Astrocyte (in vitro differentiated cells and primary cell): ENCODE results near the gene SQSTM1. TPM values are rescaled to one million over a fixed set of nuclear protein-coding genes. Genes with fewer than 3 reads are reported as not detected.
A peak's percentile ranks its signal among the peaks of the same experiment; 100 is the strongest.

Experiments
- DNase-seq: peaks from one replicate; pipeline ENCODE4 v3.0.0-alpha.2; 2010; ENCODE audit warnings: low read depth
- FAIRE-seq: peaks from 2 replicates; lab custom pipeline; 2011; peaks lifted over from hg19 to GRCh38; lab: Jason Lieb, UNC
- H2AFZ ChIP-seq: 2 replicates; pipeline ENCODE4 v1.6.0; 2012; ENCODE audit warnings: low read depth, low read length, inconsistent platforms
- H3K27ac ChIP-seq: 2 replicates; pipeline ENCODE4 v1.5.1; 2011; ENCODE audit warnings: low read depth, low read length, inconsistent platforms
- H3K27me3 ChIP-seq: 2 replicates; pipeline ENCODE4 v1.6.0; 2011; ENCODE audit warnings: low read length, inconsistent platforms; ENCODE audit not compliant: insufficient read depth
- H3K36me3 ChIP-seq: 2 replicates; pipeline ENCODE4 v1.5.1; 2011; ENCODE audit warnings: low read length, inconsistent platforms; ENCODE audit not compliant: insufficient read depth
- H3K4me1 ChIP-seq: 2 replicates; pipeline ENCODE4 v1.5.1; 2011; ENCODE audit warnings: low read length, inconsistent platforms; ENCODE audit not compliant: insufficient read depth
- H3K4me2 ChIP-seq: 2 replicates; pipeline ENCODE4 v1.6.0; 2012; ENCODE audit warnings: low read length, inconsistent platforms
- H3K4me3 ChIP-seq: 2 replicates; pipeline ENCODE4 v1.5.1; 2011; ENCODE audit warnings: low read depth, mild to moderate bottlenecking, low read length, inconsistent platforms; ENCODE audit not compliant: insufficient read depth
- H3K79me2 ChIP-seq: 2 replicates; pipeline ENCODE4 v1.6.0; 2012; ENCODE audit warnings: mild to moderate bottlenecking, low read length, inconsistent platforms; ENCODE audit not compliant: insufficient read depth
- H3K9ac ChIP-seq: 2 replicates; pipeline ENCODE4 v1.6.0; 2012; ENCODE audit warnings: mild to moderate bottlenecking, low read length, inconsistent platforms
- H3K9me3 ChIP-seq: 2 replicates; pipeline ENCODE4 v1.5.1; 2012; ENCODE audit warnings: low read depth, mild to moderate bottlenecking, low read length, inconsistent platforms; ENCODE audit not compliant: insufficient read depth
- H4K20me1 ChIP-seq: 2 replicates; pipeline ENCODE4 v1.6.0; 2012; ENCODE audit warnings: low read length, inconsistent platforms; ENCODE audit not compliant: insufficient read depth
- H3K27ac Mint-ChIP-seq: one replicate; pipeline ENCODE4 v1.8.0; 2021; ENCODE audit warnings: mild to moderate bottlenecking, mixed read lengths; ENCODE audit not compliant: unreplicated experiment
- H3K27me3 Mint-ChIP-seq: one replicate; pipeline ENCODE4 v1.8.0; 2021; ENCODE audit warnings: low read depth, mixed read lengths; ENCODE audit not compliant: unreplicated experiment
- H3K36me3 Mint-ChIP-seq: one replicate; pipeline ENCODE4 v1.8.0; 2021; ENCODE audit warnings: low read depth, mixed read lengths; ENCODE audit not compliant: unreplicated experiment
- H3K4me1 Mint-ChIP-seq: one replicate; pipeline ENCODE4 v1.8.0; 2021; ENCODE audit warnings: low read depth, mixed read lengths; ENCODE audit not compliant: unreplicated experiment
- H3K4me3 Mint-ChIP-seq: one replicate; pipeline ENCODE4 v1.8.0; 2021; ENCODE audit warnings: mild to moderate bottlenecking, moderate library complexity, mixed read lengths; ENCODE audit not compliant: unreplicated experiment
- H3K9me3 Mint-ChIP-seq: one replicate; pipeline ENCODE4 v1.8.0; 2021; ENCODE audit warnings: mild to moderate bottlenecking, mixed read lengths; ENCODE audit not compliant: unreplicated experiment
- EZH2 ChIP-seq: IDR thresholded peaks from 2 replicates; pipeline ENCODE4 v1.6.1; 2012; ENCODE audit warnings: mild to moderate bottlenecking, low read length, inconsistent platforms; ENCODE audit not compliant: insufficient read depth
- total RNA-seq: library from RNA; stranded (reverse); gene quantifications from 2 replicates; pipeline ENCODE4 v1.2.1, GENCODE V29; 2021
- TF ChIP-seq, protein P1 (sequence below): IDR thresholded peaks from 2 replicates; pipeline ENCODE4 v1.5.1; 2011; ENCODE audit warnings: low read depth, mild to moderate bottlenecking, inconsistent platforms, low read length, moderate library complexity; ENCODE audit not compliant: insufficient read depth

The SQSTM1 gene
- total RNA-seq, 1 donor from 2014 or later = 262 TPM

DNA sequence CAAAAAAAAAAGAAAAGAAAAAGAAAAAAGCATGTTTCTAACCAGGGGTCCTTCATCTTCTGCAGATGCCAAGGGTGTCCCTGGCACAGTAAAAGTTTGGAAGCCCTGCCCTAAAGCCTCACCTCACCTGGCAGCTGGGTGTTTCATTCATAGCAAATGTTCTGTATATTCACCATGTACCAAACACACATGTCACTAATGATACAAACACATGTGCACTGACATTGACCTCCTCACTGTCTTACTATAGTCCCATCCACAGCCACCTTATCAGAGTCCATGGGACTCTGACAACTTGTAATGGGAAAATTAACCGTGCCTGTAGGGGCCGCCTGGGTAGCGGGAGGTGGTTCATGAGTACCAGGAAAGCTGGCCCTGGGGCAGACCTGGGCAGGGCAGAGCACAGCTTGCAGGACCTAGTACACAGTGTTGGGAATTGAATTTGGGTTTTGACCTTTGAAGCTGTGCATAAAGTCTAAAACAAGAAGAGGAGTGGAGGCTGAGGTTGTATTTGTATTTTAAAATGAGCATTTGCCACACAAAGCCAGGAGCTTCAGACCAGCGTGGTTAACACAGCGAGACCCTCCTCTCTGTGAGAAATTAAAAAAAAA lies 7.6 kb upstream of the SQSTM1 start:
- no peaks in the 10 kb centered on the region for H3K36me3 ChIP-seq
- Mint-ChIP-seq H3K27ac (no peak overlapping the region), H3K27me3 (no peaks in the 10 kb centered on the region), H3K36me3 (peaks cover 16% of the 10 kb centered on the region), H3K4me3 (no peak overlapping the region), H3K4me1 (peaks cover under 1% of the 10 kb centered on the region), H3K9me3 (no peaks in the 10 kb centered on the region)
- H2AFZ ChIP-seq = no peak overlapping the region
- H3K79me2 ChIP-seq = no peaks in the 10 kb centered on the region
- no peak for DNase-seq
- H3K4me3 ChIP-seq = no peak overlapping the region
- H3K4me2 ChIP-seq = no peak overlapping the region
- no peaks in the 10 kb centered on the region for H3K27me3 ChIP-seq
- H3K4me1 ChIP-seq = peaks cover 9% of the 10 kb centered on the region
- H3K9ac ChIP-seq = no peak overlapping the region
- H3K27ac ChIP-seq = no peak overlapping the region
- no peaks in the 10 kb centered on the region for H3K9me3 ChIP-seq
- no peak for TF ChIP-seq EZH2
- TF ChIP-seq, protein P1, sequence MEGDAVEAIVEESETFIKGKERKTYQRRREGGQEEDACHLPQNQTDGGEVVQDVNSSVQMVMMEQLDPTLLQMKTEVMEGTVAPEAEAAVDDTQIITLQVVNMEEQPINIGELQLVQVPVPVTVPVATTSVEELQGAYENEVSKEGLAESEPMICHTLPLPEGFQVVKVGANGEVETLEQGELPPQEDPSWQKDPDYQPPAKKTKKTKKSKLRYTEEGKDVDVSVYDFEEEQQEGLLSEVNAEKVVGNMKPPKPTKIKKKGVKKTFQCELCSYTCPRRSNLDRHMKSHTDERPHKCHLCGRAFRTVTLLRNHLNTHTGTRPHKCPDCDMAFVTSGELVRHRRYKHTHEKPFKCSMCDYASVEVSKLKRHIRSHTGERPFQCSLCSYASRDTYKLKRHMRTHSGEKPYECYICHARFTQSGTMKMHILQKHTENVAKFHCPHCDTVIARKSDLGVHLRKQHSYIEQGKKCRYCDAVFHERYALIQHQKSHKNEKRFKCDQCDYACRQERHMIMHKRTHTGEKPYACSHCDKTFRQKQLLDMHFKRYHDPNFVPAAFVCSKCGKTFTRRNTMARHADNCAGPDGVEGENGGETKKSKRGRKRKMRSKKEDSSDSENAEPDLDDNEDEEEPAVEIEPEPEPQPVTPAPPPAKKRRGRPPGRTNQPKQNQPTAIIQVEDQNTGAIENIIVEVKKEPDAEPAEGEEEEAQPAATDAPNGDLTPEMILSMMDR = no peak
- H4K20me1 ChIP-seq = no peaks in the 10 kb centered on the region
- no peak for FAIRE-seq

DNA sequence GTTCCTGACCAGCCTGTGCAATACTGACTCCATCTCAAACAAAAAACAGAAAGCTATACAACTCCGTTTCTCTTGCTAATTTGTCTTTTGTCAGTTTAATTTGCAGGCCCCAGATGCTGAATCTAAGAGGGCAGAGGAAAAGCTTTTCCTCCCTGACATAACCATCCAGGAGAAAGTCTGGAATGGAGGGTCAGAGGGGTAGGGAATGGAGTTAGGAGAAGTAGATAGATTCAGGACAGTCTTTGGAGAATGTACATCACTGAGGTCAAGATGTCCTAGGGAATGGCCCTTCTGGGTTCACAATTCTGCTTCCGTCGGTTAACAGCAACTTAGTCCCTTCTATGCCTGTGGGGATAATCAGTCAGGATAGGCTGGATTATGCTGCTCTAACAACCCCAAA lies 6.6 kb upstream of the SQSTM1 start:
- FAIRE-seq (no peak), DNase-seq (no peak)
- no peak overlapping the region for H3K4me2 ChIP-seq
- Mint-ChIP-seq H3K4me3 (no peak overlapping the region), H3K36me3 (peaks cover 16% of the 10 kb centered on the region), H3K27me3 (no peaks in the 10 kb centered on the region), H3K4me1 (peaks cover 2% of the 10 kb centered on the region), H3K9me3 (no peaks in the 10 kb centered on the region), H3K27ac (peak overlapping the region; percentile 58)
- no peak overlapping the region for H3K27ac ChIP-seq
- H3K4me1 ChIP-seq = peaks cover 18% of the 10 kb centered on the region
- H3K27me3 ChIP-seq = no peaks in the 10 kb centered on the region
- H3K9me3 ChIP-seq = no peaks in the 10 kb centered on the region
- no peaks in the 10 kb centered on the region for H4K20me1 ChIP-seq
- no peak overlapping the region for H3K4me3 ChIP-seq
- H3K79me2 ChIP-seq = no peaks in the 10 kb centered on the region
- no peak overlapping the region for H3K9ac ChIP-seq
- TF ChIP-seq, protein P1 = no peak
- TF ChIP-seq EZH2 = no peak
- no peak overlapping the region for H2AFZ ChIP-seq
- no peaks in the 10 kb centered on the region for H3K36me3 ChIP-seq

DNA sequence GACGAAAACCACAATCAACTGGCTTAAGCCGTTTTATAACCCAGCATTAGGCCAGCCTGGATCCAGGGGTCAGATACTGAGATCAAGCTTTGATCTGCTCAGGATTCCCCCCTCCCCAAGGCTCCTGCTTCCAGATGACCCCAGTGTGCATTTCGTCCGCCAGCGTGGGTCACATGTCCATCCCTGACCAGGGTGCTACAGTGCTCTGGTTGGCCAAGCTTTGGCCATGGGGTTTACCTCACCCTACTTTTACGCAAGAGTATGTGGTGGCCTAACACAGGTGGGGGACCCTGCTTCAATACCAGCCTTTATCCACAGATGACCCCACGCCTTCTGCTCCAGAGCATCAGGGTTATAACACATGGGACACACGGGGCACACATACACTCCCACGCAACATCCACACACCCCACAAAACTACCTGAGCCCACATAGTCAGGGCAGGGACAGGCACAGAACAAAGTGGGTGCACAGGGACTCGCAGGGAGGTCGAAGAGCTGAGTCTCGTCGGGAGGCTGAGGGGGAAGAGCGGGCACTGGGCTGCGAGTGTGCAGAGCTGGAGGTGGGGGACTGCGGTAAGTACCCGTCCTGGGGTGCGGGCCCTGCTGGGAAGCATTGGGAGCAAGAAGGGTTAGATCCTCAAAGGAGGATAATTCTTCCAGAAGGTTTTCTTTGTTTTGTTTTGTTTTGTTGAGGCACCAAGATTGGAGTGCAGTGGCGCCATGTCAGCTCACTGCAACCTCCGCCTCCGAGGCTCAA lies 5.0 kb upstream of the SQSTM1 start:
- H3K36me3 Mint-ChIP-seq = peaks cover 15% of the 10 kb centered on the region
- no peaks in the 10 kb centered on the region for H3K9me3 Mint-ChIP-seq
- Histone ChIP-seq H4K20me1 (no peaks in the 10 kb centered on the region), H3K27me3 (no peaks in the 10 kb centered on the region), H3K4me3 (no peak overlapping the region), H3K9ac (no peak overlapping the region), H3K36me3 (no peaks in the 10 kb centered on the region), H3K4me1 (peaks cover 33% of the 10 kb centered on the region), H3K9me3 (no peaks in the 10 kb centered on the region), H2AFZ (no peak overlapping the region), H3K27ac (no peak overlapping the region), H3K79me2 (peaks cover 9% of the 10 kb centered on the region), H3K4me2 (no peak overlapping the region)
- no peak overlapping the region for H3K27ac Mint-ChIP-seq
- FAIRE-seq (no peak), DNase-seq (no peak)
- H3K4me1 Mint-ChIP-seq = peaks cover 5% of the 10 kb centered on the region
- H3K4me3 Mint-ChIP-seq = no peak overlapping the region
- no peaks in the 10 kb centered on the region for H3K27me3 Mint-ChIP-seq
- no peak for TF ChIP-seq EZH2
- TF ChIP-seq, protein P1 = no peak
